ENCODE data around the gene OR2H1. TPM values are rescaled to one million over a fixed set of nuclear protein-coding genes. Genes with fewer than 3 reads are reported as not detected.

OR2H1 gene
- total RNA-seq, 1 experiment from 2014 or later: not detected

DNA sequence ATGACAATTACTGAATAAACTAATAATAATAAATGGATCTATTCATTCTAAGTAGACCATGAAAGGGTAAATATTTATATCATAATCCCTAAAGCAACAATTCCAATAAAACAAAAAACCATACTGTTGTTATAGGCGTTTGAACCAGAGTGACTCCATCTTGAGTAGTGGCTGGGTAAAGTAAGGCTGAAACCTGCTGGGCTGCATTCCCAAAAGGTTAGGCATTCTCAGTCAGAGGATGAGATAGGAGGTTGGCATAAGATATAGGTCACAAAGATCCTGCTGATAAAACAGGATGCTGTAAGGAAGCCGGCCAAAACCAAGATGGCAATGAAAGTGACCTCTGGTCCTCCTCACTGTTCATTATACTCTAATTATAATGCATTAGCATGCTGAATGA, 8.3 kb downstream of the OR2H1 start:
- DNase-seq: no peak
- no peak overlapping the region for H3K4me3 ChIP-seq
- H3K4me1 ChIP-seq: no peaks in the 10 kb centered on the region
- H3K27ac ChIP-seq: no peak overlapping the region
- no peaks in the 10 kb centered on the region for H3K9me3 ChIP-seq (replicated peaks)
- no peaks in the 10 kb centered on the region for H3K36me3 ChIP-seq
- no peaks in the 10 kb centered on the region; the same call in 1 of the 2 replicates for H3K27me3 ChIP-seq

DNA sequence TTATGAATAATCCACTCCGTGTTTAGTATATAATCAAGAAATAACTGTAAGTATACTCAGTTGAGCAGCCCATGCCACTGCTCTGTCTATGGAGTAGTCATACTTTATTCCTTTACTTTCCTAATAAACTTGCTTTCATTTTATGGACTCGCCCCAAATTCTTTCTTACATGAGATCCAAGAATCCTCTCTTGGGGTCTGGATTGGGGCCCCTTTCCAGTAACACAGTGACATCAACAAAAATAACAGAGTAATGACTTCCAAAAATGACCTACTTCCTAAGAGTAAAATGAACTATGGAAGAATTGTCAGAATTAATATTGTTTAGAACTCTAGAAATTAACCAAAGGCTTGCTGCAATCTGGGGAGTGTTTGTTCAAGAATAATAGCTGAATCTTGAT, 8.8 kb downstream of the OR2H1 start:
- H3K27me3 ChIP-seq: no peaks in the 10 kb centered on the region; the same call in 1 of the 2 replicates
- H3K9me3 ChIP-seq (replicated peaks): no peaks in the 10 kb centered on the region
- no peak for DNase-seq
- no peaks in the 10 kb centered on the region for H3K4me1 ChIP-seq
- H3K4me3 ChIP-seq: no peak overlapping the region
- H3K36me3 ChIP-seq: no peaks in the 10 kb centered on the region
- no peak overlapping the region for H3K27ac ChIP-seq

DNA sequence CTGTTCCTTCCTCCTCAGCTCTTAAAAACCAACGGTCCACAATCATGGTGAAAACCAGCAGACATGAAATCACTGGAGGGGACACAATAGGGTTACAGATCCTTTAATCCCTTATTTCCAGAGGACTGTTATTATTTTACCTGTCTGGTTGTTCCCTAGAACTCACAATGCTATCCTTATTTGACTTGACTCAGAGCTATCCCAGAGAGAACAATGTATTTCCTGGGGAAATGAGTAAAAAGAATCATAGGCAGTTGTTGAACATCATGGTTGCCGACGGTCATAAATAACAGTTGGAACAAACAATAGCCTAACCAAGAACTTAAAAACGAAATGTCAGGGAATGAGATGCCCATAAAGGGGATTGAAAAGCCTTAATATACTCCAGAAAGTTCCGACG, 9.3 kb downstream of the OR2H1 start:
- H3K36me3 ChIP-seq: no peaks in the 10 kb centered on the region
- no peaks in the 10 kb centered on the region; the same call in 1 of the 2 replicates for H3K27me3 ChIP-seq
- DNase-seq: no peak
- H3K4me3 ChIP-seq: no peak overlapping the region
- no peaks in the 10 kb centered on the region for H3K9me3 ChIP-seq (replicated peaks)
- H3K4me1 ChIP-seq: no peaks in the 10 kb centered on the region
- no peak overlapping the region for H3K27ac ChIP-seq

DNA sequence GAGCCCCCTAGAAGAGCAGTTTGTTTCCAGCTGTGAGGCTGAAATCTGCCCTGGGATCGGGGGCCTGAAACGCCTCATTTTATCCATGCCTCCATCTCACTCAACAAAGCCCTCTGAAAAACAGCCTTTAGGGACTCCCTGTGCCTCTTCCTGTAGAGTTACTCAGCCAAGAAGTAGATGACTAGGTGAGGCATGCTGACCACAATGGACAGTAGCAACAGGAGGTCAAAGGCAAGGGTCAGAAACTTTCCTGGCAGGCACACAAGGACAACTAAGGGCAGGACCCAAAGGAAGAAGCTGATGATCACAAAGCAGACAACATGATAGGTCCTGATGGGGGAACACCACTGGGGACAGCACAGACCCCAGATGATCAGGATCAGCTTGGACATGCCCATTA, 18.0 kb downstream of the OR2H1 start:
- Histone ChIP-seq H3K9me3 (replicated peaks) (no peaks in the 10 kb centered on the region), H3K4me3 (no peak overlapping the region), H3K27me3 (no peaks in the 10 kb centered on the region), H3K4me1 (no peaks in the 10 kb centered on the region), H3K36me3 (no peaks in the 10 kb centered on the region), H3K27ac (no peak overlapping the region)
- DNase-seq: no peak

DNA sequence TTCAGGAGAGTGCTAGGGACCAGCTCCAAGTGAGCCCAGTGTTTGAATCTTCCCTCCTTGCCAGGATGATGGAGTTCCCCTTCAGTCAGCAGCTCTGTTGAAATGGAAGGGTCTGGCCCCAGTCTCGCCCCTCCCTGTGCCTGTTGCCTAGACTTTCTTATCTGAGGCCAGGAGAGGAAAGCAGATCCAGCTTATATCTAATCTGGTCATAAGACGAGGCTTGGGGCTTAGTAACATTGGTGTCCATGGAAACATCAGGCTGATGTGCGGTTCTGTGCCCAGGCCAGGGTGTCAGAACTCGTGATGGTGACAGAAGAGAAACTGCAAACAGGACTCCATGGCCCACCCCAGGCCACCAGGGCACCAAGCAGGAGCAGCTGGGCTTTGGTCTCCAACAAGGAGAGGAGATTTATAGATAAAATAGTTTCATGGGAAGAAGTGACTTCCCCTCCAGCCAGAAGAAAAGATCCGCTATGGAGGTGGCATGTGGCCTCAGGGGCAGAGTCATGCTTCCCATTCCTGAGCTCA, 21.0 kb downstream of the OR2H1 start:
- Histone ChIP-seq H3K4me3 (no peak overlapping the region), H3K9me3 (replicated peaks) (no peaks in the 10 kb centered on the region), H3K27me3 (no peaks in the 10 kb centered on the region), H3K27ac (no peak overlapping the region), H3K36me3 (no peaks in the 10 kb centered on the region), H3K4me1 (no peaks in the 10 kb centered on the region)
- no peak for DNase-seq

DNA sequence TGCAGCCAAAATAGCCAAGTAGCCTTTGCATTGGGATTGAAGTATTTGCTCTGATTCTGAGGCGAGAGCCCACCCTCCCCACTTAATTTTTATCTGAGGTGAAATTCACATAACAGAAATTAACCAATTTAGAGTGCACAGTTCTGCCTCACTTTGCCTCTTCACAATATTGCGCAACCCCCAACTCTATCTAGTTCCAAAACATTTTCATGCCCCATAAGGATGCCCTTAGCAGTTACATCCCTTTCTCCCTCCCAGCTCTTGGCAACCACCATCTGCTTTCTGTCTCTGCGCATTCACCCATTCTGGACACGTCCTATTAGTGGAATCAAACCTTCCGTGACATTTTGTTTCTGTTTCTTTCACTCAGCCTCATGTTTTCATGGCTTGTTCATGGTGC, 21.8 kb downstream of the OR2H1 start:
- Histone ChIP-seq H3K27me3 (no peaks in the 10 kb centered on the region), H3K4me1 (no peaks in the 10 kb centered on the region), H3K9me3 (replicated peaks) (no peaks in the 10 kb centered on the region), H3K36me3 (no peaks in the 10 kb centered on the region), H3K4me3 (no peak overlapping the region), H3K27ac (no peak overlapping the region)
- DNase-seq: no peak

DNA sequence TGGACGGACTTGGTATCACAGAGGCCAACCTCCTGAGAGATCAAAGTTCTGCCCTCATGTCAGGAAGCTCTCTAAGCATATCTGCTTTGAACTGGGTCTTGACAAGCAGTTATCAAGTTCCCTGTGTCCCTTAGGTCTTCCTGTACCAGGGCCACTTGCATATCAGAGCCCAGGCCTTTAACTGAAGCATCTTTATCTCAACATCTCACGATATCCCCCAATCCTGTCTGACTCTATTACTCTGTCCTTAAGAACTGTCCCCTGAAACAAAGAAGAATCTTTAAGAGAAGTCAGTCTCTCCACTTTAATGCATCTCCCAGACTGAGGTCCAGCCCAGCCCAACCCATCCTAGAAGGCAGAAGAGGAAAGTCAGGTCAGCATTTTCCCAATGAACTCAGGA, 22.6 kb downstream of the OR2H1 start:
- H3K36me3 ChIP-seq: no peaks in the 10 kb centered on the region
- no peak overlapping the region for H3K27ac ChIP-seq
- no peak overlapping the region for H3K4me3 ChIP-seq
- H3K4me1 ChIP-seq: no peaks in the 10 kb centered on the region
- no peaks in the 10 kb centered on the region; the same call in 1 of the 2 replicates for H3K9me3 ChIP-seq (replicated peaks)
- H3K27me3 ChIP-seq: no peaks in the 10 kb centered on the region
- no peak for DNase-seq

DNA sequence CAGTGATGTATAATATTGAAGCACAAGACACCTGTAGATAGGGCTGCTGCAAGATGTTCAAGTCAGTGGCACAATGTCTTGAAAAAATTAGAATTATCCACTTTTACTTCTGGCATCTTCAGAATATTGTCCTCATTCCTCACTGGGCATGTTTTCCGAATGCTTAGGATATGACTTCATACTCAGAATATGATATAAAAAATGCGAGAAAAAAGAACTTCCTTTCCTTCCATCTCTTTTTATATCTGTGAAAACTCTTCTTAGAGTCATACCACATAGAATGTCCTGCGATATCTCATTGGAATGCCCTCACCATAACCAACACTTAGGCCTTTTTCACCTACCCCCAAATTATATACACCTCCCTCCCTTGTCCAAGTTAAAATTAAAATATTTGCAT, 26.2 kb downstream of the OR2H1 start:
- Histone ChIP-seq H3K9me3 (replicated peaks) (no peaks in the 10 kb centered on the region; the same call in 1 of the 2 replicates), H3K36me3 (no peaks in the 10 kb centered on the region), H3K4me1 (no peaks in the 10 kb centered on the region), H3K27ac (no peak overlapping the region), H3K4me3 (no peak overlapping the region), H3K27me3 (no peaks in the 10 kb centered on the region)
- no peak for DNase-seq

DNA sequence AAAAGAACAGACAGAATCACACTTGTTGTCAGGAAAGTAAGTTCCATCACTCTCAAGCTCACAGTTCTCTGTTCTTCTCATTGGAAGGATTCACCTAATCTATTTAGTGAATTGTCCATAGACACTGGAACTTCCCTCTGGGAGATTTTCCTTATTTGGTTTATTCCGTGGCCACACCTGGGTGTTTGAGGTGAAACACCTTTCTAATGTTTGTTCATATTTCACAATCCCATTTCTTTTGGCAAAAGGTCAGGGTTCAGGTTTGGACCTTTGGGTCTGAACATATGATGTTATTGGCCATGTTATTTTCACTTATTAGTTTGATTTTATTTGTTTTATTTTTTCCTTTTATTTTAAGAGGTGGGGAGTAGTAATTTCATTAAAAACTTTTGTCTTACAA, 26.8 kb downstream of the OR2H1 start:
- Histone ChIP-seq H3K27me3 (no peaks in the 10 kb centered on the region), H3K4me3 (no peak overlapping the region), H3K9me3 (replicated peaks) (no peaks in the 10 kb centered on the region; the same call in 1 of the 2 replicates), H3K4me1 (no peaks in the 10 kb centered on the region), H3K36me3 (no peaks in the 10 kb centered on the region), H3K27ac (no peak overlapping the region)
- DNase-seq: no peak

DNA sequence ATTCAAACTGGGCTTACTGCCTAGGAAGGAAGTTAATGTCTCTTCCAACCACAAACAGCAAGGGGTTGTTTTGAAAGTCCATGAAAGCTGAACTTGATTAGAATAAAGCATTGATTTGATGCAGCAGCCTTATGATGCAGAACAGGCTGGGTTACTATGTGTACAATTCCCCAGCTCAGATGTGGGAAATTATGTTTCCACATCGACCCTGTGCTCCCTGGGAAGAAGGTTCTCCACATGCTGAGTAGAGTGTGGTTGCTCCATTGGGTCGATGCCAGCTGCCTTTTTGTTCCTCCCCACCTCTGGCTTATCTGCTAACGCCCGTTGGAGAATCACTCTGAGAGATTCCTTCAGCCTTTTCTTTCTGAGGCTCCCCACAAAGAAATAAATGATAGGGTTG, 29.6 kb downstream of the OR2H1 start:
- Histone ChIP-seq H3K9me3 (replicated peaks) (no peaks in the 10 kb centered on the region; the same call in 1 of the 2 replicates), H3K36me3 (no peaks in the 10 kb centered on the region), H3K4me3 (no peak overlapping the region), H3K4me1 (no peaks in the 10 kb centered on the region), H3K27me3 (no peaks in the 10 kb centered on the region), H3K27ac (no peak overlapping the region)
- no peak for DNase-seq

DNA sequence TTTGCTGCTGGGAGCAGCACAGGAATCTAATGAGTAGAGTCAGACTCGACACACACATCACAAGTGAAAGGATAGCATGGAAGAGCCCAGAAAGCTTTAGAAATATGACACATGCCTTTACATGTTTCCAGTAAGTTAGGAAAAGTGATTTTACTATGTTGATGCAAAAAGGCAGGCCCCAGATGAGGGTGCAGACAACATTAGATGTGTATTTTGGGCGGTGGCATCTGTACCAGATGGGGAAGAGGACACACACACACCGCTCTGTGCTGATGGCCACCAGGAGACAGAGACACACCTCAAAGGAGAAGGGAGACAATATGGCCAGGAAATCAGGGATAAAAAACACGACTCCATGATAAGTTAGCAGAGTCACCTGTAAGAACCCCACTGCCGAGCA, 30.2 kb downstream of the OR2H1 start:
- no peaks in the 10 kb centered on the region; the same call in 1 of the 2 replicates for H3K9me3 ChIP-seq (replicated peaks)
- H3K27ac ChIP-seq: no peak overlapping the region
- no peaks in the 10 kb centered on the region for H3K27me3 ChIP-seq
- no peak for DNase-seq
- no peaks in the 10 kb centered on the region for H3K36me3 ChIP-seq
- no peak overlapping the region for H3K4me3 ChIP-seq
- no peaks in the 10 kb centered on the region for H3K4me1 ChIP-seq

DNA sequence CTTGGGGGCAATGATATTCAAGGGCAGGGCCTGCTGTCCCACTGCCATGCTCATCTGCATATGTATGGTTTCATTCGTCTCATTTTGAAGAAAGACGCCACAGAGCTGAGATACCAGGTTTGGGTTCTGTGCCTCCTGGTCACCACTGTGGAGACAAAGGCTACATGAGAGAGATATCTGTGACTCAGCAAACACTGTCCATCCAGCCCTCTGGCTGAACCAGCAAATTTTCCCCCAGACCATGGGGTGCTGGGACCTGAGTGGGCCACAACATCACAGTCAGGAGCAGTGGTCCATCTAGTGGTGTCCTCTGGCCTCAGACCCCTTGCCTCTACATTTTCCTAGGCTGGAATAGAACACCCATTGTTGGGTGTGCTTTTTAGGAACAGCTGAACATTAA, 30.7 kb downstream of the OR2H1 start, which contains the start of gene MAS1L:
MAS1L (minus strand) TSS at position 297 of the 400 bp plus-strand sequence; CDS start at position 243, 54 bp downstream.
- Histone ChIP-seq H3K9me3 (replicated peaks) (no peaks in the 10 kb centered on the region; the same call in 1 of the 2 replicates), H3K4me3 (no peak within 1 kb of the TSS), H3K27ac (no peak within 1 kb of the TSS), H3K27me3 (no peaks in the 10 kb centered on the region), H3K4me1 (no peaks in the 10 kb centered on the region), H3K36me3 (no peaks in the 10 kb centered on the region)
- DNase-seq: no peak

DNA sequence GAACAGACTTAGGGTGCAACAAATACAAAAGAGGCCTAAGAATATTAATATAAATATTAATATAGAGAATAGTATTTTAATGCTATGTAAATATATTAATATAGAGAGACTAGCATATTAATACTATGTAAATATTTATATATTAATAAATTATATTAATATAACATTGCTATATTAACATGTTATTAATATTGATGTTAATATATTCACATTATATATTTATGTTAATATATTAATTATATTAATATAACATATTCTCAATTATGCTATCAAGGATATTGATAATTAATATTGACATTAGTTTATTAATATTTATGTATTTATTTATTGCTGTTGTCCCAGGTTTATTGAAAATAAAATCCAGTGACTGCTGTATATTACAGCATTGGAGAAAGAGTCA, 31.9 kb downstream of the OR2H1 start:
- no peaks in the 10 kb centered on the region; the same call in 1 of the 2 replicates for H3K9me3 ChIP-seq (replicated peaks)
- no peak overlapping the region for H3K4me3 ChIP-seq
- H3K27ac ChIP-seq: no peak overlapping the region
- no peak for DNase-seq
- no peaks in the 10 kb centered on the region for H3K27me3 ChIP-seq
- H3K36me3 ChIP-seq: no peaks in the 10 kb centered on the region
- H3K4me1 ChIP-seq: no peaks in the 10 kb centered on the region

DNA sequence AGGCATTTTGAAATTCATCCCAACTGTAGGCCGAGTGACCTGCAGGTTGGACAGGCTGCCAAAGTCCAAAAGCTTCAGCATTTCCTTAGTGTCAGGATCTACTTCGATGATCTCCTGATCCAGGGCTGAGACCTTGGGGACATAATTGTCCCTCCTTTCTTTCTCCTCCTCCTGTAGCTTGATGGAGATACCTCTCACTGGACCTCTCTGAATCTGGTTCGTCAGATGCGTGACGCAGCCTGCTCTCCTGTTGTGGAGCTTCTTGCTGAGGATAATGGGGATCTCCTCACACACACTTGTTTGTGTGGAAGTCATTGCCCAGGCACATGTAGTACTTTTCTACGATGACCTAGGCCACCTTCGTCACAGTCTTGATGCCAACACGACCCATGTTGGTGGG, 32.3 kb downstream of the OR2H1 start:
- no peak for DNase-seq
- Histone ChIP-seq H3K36me3 (no peaks in the 10 kb centered on the region), H3K27me3 (no peaks in the 10 kb centered on the region), H3K27ac (no peak overlapping the region), H3K9me3 (replicated peaks) (no peaks in the 10 kb centered on the region; the same call in 1 of the 2 replicates), H3K4me3 (no peak overlapping the region), H3K4me1 (no peaks in the 10 kb centered on the region)

DNA sequence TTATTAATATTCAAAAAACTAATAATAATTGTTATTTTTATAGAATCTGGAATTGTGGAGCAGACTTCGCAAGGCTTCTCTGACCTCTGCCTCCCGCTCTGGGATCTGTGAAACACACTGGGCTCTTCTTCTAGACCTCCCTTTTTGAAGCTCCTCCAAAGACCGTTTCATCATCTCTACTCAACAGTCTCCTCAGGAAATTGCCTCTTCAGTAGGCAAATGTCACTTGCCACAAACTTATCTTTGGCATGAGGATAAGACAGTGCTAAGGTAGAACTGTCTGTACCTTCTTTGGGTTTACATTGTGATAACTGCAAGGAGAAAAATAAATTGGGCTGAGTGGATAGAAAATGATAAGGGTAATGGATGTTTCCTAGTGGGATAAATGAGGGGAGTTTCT, 33.1 kb downstream of the OR2H1 start:
- Histone ChIP-seq H3K36me3 (no peaks in the 10 kb centered on the region), H3K27me3 (no peaks in the 10 kb centered on the region), H3K27ac (no peak overlapping the region), H3K4me3 (no peak overlapping the region), H3K9me3 (replicated peaks) (no peaks in the 10 kb centered on the region), H3K4me1 (no peaks in the 10 kb centered on the region)
- DNase-seq: no peak

DNA sequence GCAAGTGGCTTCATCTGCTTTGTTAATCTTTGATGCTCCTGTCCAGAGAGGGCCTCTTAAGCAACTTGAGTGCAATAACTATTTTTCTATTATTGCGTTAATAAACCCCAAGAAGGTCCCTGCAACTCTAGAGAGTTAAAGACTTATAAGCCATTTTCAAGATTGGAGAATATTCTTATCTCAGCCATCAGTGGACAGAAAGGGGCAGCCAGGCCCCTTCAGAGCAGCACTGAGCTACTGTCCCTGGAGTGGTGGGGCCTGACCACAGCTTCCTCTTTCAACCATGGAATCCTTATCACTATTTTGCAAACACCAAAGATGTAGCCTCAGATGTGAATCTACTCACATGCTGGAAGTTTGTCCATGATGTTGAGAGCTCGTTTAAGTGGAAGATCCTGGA, 33.6 kb downstream of the OR2H1 start:
- H3K9me3 ChIP-seq (replicated peaks): no peaks in the 10 kb centered on the region
- H3K36me3 ChIP-seq: no peaks in the 10 kb centered on the region
- H3K27ac ChIP-seq: no peak overlapping the region
- no peak overlapping the region for H3K4me3 ChIP-seq
- no peaks in the 10 kb centered on the region for H3K27me3 ChIP-seq
- H3K4me1 ChIP-seq: no peaks in the 10 kb centered on the region
- DNase-seq: no peak
